Skeletal muscle tissue (tissue), 4 donors: ENCODE results near the gene MRPL34. TPM values are rescaled to one million over a fixed set of nuclear protein-coding genes. Genes with fewer than 3 reads are reported as not detected.

Experiments used
- H3K27ac ChIP-seq: one replicate; pipeline ENCODE4 v1.7.0; 2013; ENCODE audit warnings: mild to moderate bottlenecking, low read depth, low read length, inconsistent platforms
- H3K27me3 ChIP-seq, 3 donors: one replicate each; pipeline ENCODE4 v1.7.0; 2013; ENCODE audit warnings: low read length in 3 of 3; ENCODE audit not compliant: control insufficient read depth in 3 of 3, insufficient read depth in 3 of 3
- H3K36me3 ChIP-seq, 3 donors: one replicate each; pipeline ENCODE4 v1.7.0; 2013; ENCODE audit warnings: low read length in 3 of 3; ENCODE audit not compliant: control insufficient read depth in 3 of 3, insufficient read depth in 3 of 3
- H3K4me1 ChIP-seq, 3 donors: one replicate each; pipeline ENCODE4 v1.7.0; 2013; ENCODE audit warnings: low read length in 3 of 3, mild to moderate bottlenecking in 3 of 3; ENCODE audit not compliant: control insufficient read depth in 3 of 3, insufficient read depth in 3 of 3
- H3K4me3 ChIP-seq, 3 donors: one replicate each; pipeline ENCODE4 v1.7.0; 2013; ENCODE audit warnings: low read length in 3 of 3
- H3K9ac ChIP-seq, 3 donors: one replicate each; pipeline ENCODE4 v1.7.0; 2013; ENCODE audit warnings: low read length in 3 of 3, mild to moderate bottlenecking in 3 of 3, moderate library complexity in 2 of 3, low read depth in 1 of 3
- H3K9me3 ChIP-seq, 3 donors: one replicate each; pipeline ENCODE4 v1.7.0; 2013; ENCODE audit warnings: low read length in 3 of 3; ENCODE audit not compliant: control insufficient read depth in 3 of 3
- total RNA-seq: library from RNA; depleted of rRNA; stranded (reverse); fragments of >200 nt; gene quantifications from one replicate; pipeline ENCODE4 v1.2.3, GENCODE V29; 2014
- donor health status: Osteomylitis.

MRPL34 gene
- total RNA-seq, 1 donor from 2014 or later = 11.5 TPM

DNA sequence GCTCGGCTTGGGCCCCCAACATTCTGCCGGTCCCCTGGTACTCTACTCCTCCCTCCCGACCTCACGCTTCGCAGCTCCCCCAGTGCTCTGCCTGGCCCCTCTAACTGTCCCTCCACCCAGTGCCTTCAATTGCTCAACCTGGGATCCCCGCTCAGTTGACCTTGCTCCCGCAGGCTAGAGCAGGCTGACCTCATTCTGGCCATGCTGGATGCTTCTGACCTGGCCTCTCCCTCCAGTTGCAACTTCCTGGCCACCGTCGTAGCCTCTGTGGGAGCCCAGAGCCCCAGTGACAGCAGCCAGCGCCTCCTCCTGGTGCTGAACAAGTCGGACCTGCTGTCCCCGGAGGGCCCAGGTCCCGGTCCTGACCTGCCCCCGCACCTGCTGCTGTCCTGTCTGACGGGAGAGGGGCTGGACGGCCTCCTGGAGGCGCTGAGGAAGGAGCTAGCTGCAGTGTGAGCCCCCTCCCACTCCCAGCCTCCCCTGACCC is 35.2 kb downstream of the MRPL34 start:
- Histone ChIP-seq H3K4me1 (peaks cover 12 to 22% (median 13%) of the 10 kb centered on the region in 3 donors), H3K9ac (no peak overlapping the region), H3K36me3 (peaks cover 0 to 9% (median 4%) of the 10 kb centered on the region in 3 donors), H3K9me3 (no peaks in the 10 kb centered on the region), H3K27ac (no peak overlapping the region), H3K4me3 (no peak overlapping the region), H3K27me3 (no peaks in the 10 kb centered on the region)

DNA sequence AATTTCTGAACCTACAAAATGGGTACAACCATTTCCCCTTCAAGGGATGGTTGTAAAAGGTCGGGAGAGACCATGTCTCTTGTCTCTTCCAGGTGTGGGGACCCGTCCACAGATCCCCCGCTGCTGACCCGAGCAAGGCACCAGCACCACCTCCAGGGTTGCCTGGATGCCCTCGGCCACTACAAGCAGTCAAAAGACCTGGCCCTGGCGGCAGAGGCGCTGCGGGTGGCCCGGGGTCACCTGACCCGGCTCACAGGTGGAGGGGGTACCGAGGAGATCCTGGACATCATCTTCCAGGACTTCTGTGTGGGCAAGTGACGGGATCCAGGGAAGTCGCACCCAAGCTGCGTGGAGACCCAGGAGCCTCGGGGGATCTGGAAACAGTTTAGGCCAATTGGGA is 35.7 kb downstream of the MRPL34 start:
- Histone ChIP-seq H3K27me3 (no peaks in the 10 kb centered on the region), H3K9ac (no peak overlapping the region), H3K4me1 (peaks cover 15 to 24% (median 16%) of the 10 kb centered on the region in 3 donors), H3K27ac (no peak overlapping the region), H3K9me3 (no peaks in the 10 kb centered on the region), H3K36me3 (peaks cover 0 to 9% (median 4%) of the 10 kb centered on the region in 3 donors), H3K4me3 (no peak overlapping the region)

DNA sequence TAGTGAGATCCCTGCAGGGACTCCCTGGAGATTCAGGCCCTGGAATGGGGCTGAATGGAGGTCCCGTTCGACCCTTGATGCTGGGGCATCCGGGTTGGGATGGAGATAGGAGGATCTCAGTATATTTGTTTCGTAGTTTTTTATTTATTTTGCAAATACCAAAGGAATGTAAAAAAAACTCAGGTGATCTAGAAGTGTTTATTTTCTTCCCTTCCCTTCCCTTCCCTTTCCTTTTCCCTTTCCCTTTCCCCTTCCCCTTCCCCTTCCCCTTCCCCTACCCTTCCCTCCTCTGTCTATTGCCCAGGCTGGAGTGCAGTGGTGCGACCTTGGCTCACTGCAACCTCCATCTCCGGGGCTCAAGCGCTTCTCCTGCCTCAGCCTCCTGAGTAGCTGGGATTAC is 36.2 kb downstream of the MRPL34 start:
- Histone ChIP-seq H3K4me1 (peaks cover 15 to 24% (median 17%) of the 10 kb centered on the region in 3 donors), H3K27ac (no peak overlapping the region), H3K36me3 (peaks cover 0 to 9% (median 4%) of the 10 kb centered on the region in 3 donors), H3K9ac (no peak overlapping the region), H3K9me3 (no peaks in the 10 kb centered on the region), H3K27me3 (no peaks in the 10 kb centered on the region), H3K4me3 (no peak overlapping the region)

DNA sequence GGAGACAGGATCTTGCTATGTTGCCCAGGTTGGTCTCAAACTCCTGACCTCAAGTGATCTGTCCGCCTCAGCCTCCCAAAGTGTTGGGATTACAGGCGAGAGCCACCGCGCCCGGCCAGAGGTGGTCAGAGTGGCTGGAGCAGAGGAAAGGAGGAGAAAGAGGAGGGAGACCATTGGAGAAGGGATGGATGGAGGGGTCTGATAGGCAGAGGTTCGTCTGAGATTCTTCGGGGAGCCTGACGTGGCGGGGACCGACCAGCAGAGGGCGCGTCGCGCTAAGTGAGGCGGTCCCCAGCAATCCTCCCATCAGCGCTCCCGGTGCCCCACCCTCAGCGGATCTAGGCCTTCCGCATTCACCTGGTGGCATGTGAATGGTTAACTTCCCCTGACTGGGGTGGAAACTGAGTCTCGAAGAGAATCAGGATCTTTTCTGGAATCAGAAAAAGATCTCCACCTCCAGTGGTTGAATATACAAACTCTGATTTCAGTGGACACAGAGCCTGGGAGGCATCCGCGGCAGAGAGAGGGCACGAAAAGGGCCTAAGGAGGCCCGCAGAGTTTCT is 40.5 kb downstream of the MRPL34 start:
- peaks cover 28 to 31% (median 29%) of the 10 kb centered on the region in 3 donors for H3K4me1 ChIP-seq
- H3K27ac ChIP-seq = peak overlapping the region; percentile 87
- no peaks in the 10 kb centered on the region for H3K9me3 ChIP-seq
- H3K9ac ChIP-seq = no peak overlapping the region
- peaks cover 0 to 6% (median 0%) of the 10 kb centered on the region in 3 donors for H3K36me3 ChIP-seq
- H3K4me3 ChIP-seq = no peak overlapping the region
- H3K27me3 ChIP-seq = no peaks in the 10 kb centered on the region

DNA sequence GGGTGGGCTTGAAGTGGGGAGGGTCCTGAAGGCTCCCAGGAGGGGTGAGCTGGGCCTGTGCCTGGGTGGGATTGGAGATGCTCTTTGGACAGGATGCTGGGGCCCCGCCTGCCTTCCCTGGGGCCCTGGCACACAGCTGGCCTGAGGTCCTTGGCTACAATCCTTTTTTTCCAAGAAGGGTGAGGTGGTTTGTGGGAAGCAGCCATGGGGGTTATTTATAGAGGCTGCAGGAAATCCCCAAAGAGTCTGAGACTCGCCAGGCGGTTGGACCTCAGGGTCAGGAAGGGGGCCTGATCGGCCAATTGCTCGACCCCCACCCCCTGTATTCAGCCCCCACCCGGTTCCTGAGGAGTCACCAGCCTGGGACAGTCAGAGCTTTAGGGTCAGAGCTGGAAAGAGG is 41.7 kb downstream of the MRPL34 start:
- no peaks in the 10 kb centered on the region for H3K9me3 ChIP-seq
- peak overlapping the region in 2 of 3 donors; percentile 57 to 59 for H3K9ac ChIP-seq
- H3K4me3 ChIP-seq = peak overlapping the region in 1 of 3 donors; percentile 29
- peaks cover 0 to 1% (median 0%) of the 10 kb centered on the region in 3 donors for H3K36me3 ChIP-seq
- H3K4me1 ChIP-seq = peaks cover 28 to 36% (median 34%) of the 10 kb centered on the region in 3 donors
- H3K27ac ChIP-seq = peak overlapping the region; percentile 87
- H3K27me3 ChIP-seq = peaks cover 0 to 3% (median 0%) of the 10 kb centered on the region in 3 donors

DNA sequence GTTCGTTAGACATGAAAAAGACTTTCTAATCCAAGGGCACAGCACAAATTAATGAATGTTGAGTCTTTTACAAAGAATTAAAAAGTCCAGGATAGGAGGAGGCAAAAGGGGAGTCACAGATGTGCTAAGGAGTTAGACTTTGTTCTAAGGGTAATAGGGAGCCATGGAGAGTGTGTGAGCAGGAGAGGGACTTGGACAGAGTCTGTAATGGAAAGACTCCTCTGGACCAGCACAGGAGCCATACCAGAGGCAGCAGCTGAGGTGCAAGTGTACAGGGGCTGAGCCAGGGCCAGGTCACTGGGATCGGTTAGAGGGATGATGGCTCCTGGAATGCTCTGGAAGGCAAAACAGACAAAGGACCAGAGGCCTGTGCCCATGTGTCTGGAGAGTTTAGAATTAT is 42.2 kb downstream of the MRPL34 start:
- Histone ChIP-seq H3K4me3 (peak overlapping the region in 1 of 3 donors; percentile 29), H3K27ac (peak overlapping the region; percentile 87), H3K36me3 (no peaks in the 10 kb centered on the region), H3K4me1 (peaks cover 32 to 41% (median 36%) of the 10 kb centered on the region in 3 donors), H3K9me3 (no peaks in the 10 kb centered on the region), H3K9ac (peak overlapping the region in 2 of 3 donors; percentile 57 to 59), H3K27me3 (peaks cover 0 to 3% (median 0%) of the 10 kb centered on the region in 3 donors)

DNA sequence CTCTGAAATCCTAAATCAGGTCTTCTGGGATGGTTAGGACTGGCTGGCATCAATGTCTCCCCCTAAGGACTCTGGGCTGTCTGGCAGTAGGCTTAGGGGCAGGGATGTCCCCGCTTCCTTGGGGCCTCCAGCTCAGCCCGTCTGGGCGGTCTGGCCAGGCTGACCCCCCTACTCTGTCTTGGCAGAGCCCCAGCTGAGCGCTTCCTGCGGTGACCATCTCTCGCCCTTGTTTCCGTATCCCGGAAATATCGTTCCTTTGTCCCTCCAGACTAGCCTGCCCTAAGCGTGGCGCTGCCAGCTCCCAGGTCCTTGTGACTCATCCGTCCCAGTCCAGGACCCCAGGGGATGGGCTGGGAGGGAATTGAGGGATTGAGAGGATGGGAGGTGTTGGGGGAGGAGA is 43.0 kb downstream of the MRPL34 start:
- no peaks in the 10 kb centered on the region for H3K9me3 ChIP-seq
- peaks cover 0 to 3% (median 0%) of the 10 kb centered on the region in 3 donors for H3K27me3 ChIP-seq
- H3K4me1 ChIP-seq = peaks cover 34 to 45% (median 39%) of the 10 kb centered on the region in 3 donors
- H3K4me3 ChIP-seq = peak overlapping the region in 2 of 3 donors; percentile 22 to 23
- peak overlapping the region; percentile 87 for H3K27ac ChIP-seq
- H3K9ac ChIP-seq = peak overlapping the region in 1 of 3 donors; percentile 45
- H3K36me3 ChIP-seq = no peaks in the 10 kb centered on the region

DNA sequence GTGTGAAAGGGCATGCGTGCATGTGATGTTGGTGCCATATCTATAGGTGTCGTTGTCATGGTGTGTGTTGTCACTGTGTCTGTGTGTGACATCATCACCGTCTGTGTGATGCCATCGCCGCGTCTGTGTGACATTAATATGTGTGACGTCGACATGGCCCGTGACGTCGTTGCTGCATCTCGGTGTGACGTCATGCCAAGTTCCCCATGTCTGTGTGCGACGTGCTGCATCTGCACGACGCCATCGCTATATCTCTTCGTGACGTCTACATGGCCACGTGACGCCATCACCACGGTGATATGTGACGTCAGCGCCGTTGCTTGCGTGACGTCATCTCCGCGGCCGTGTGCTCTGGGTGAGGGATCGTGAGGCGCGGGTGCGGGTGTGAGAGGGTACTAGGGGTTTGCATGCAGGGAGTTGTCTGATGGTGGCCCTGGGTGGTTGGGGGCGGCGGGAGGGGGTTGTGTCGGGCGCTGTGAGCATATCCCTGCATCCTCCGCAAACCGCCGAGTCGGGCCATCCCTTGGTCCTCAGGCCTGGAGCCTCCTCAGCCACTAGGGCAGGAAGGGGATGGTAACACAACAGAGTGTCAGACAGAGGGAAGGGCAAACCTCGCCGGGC is 46.3 kb downstream of the MRPL34 start:
- H3K4me1 ChIP-seq = peaks cover 29 to 38% (median 34%) of the 10 kb centered on the region in 3 donors
- no peak overlapping the region for H3K27ac ChIP-seq
- no peaks in the 10 kb centered on the region for H3K36me3 ChIP-seq
- no peaks in the 10 kb centered on the region for H3K9me3 ChIP-seq
- no peak overlapping the region for H3K9ac ChIP-seq
- peaks cover 0 to 3% (median 0%) of the 10 kb centered on the region in 3 donors for H3K27me3 ChIP-seq
- H3K4me3 ChIP-seq = no peak overlapping the region

DNA sequence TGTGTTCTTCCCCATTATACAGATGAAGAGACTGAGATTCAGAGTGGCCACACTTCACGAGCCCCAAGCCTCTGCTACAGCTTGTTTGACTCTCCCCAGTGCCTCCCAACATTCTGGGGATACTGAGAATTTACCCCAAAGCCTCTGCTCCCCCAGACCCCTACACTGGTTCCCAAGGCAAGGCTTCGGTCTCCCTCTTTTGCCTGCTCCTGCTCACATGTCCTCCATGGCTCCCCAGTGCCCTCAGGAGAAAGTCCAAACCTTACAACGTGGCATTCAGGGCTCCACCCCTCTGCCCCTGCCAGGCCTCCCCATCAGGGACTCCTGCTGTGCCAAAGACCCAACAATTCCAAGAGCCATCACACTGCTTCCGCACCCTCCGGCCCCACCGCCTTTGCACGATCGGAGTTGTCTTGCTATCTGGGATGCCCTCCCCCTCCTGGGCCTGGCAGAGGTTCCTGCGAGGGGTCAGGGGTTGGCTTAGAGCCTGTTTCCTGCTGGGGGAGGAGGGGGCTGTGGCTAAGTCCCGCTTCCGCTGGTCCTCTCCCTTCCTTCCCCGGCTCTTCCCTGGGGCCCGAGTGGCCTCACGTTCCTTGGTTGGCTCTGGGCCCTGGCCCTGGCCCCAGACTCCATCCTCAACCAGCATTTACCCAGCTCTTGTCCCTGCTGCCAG is 47.1 kb downstream of the MRPL34 start:
- no peak overlapping the region for H3K27ac ChIP-seq

More for the DNA sequence above, 47.1 kb downstream of the MRPL34 start:
- Histone ChIP-seq H3K9ac (peak overlapping the region in 1 of 3 donors; percentile 16), H3K9me3 (no peaks in the 10 kb centered on the region), H3K4me1 (peaks cover 22 to 30% (median 27%) of the 10 kb centered on the region in 3 donors), H3K4me3 (no peak overlapping the region), H3K27me3 (peaks cover 0 to 3% (median 0%) of the 10 kb centered on the region in 3 donors), H3K36me3 (no peaks in the 10 kb centered on the region)
